HG02798 (cell line): ENCODE data around the gene DGKD.

Source experiments
- ATAC-seq: cut with Tn5 transposase; IDR thresholded peaks from one replicate; pipeline ENCODE4 v1.9.1; 2021; ENCODE audit warnings: mild to moderate bottlenecking; ENCODE audit not compliant: unreplicated experiment, poor library complexity

DGKD gene

GRCh38 chr2:233441161-233442027, 87.1 kb downstream of the DGKD start:
- no peak for ATAC-seq

GRCh38 chr2:233442028-233442310, 87.7 kb downstream of the DGKD start:
- no peak for ATAC-seq

DNA sequence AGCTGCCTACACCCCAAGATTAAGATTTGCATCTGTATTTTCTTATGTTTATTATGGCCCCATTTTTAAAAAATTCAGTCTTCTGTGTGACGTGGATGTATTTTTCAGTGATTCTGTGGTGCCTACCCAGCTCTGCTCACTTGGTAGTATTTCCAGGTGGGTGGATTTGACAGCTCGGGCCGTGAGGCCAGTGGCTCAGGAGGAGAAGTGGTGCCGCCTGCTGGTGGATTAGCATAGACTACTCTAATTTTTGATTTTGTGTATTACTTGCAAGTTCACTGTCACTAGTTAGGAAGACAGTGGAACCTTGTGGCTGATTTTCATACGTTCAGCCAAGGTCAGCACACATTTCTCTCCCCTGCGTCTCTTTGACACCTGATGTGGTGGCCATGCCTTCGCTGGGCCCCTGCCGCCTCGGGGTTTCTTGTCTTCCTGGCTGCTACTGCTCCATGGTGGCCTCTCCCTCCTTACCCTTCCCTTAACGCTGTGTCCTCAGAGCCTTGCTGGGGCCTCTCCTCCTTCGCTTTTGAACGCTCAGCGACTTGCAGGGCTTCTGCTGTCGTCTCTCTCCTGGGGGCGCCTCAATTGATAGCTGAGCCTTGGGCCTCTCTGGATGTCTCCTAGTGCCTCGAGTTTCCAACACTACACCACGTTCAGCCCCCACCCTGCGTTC, 89.4 kb downstream of the DGKD start:
- ATAC-seq: peak; percentile 68

DNA sequence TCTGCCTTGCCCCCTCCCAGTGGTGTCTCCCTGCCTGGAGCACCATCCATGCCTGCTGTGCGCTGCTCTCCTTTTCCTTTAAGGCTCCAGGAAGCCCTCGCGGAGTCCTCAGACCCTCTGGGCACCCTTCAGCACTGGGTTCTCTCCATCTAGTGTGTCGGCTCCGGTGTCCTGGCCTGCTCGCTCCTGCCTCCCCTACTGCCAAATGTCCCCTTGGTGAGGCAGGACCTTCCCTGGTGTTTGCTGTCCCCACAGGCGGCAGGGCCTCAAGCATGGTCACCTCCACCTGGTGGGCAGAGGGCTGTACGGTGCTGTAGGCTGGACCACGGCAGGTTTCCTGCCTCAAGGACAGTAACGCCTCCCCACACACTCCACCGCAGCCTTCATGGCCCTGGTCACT, 90.2 kb downstream of the DGKD start:
- no peak for ATAC-seq

DNA sequence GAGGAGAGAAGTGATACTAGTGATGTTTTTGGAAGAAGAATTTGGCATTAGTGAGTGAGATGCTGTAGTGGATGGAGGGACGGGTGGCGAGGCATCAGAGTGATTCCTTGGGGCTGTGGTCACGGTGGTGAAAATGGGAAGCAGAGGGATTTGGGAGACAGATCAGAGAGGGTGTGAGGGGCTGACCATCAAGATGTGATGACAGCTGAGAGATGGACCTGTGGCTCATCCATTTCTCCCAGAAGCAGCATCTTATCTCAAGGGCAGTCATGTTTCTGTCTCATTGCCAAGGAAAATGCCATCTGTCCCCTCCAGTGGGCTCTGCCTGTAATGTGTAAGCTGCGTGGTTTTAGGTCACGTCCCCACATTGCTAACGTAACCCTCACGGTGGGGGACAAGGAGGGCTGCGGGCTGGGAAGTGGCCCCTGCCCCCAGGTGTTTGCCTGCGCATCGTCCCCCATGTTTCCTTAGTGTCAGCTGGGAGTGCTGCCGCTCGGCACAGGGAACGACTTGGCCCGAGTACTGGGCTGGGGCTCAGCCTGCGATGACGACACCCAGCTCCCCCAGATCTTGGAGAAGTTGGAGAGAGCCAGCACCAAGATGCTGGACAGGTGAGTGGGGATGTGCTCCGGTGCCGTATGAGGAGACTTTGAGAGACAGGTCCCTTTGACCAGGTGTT, 91.0 kb downstream of the DGKD start:
- no peak for ATAC-seq

DNA sequence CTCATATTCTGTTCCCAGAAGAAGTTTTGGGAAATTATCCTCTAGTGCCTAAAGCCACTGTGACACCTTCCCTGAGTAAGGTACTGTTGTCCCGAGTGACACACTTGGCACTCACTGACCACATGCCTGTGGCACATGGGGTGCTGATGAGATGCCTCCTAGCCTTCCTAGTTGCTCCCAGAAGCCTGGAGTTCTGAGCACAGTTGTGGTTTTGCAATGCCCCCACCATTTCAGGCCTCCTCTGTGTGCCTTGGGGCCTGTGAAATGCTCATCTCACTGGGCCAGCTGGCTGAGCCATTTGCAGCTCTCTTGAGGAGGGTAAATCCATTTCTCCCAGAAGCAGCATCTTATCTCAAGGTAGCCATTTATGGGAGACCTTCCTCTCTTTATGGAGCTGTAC, 91.8 kb downstream of the DGKD start:
- no peak for ATAC-seq

GRCh38 chr2:233446606-233447305, 92.5 kb downstream of the DGKD start:
- ATAC-seq: no peak

DNA sequence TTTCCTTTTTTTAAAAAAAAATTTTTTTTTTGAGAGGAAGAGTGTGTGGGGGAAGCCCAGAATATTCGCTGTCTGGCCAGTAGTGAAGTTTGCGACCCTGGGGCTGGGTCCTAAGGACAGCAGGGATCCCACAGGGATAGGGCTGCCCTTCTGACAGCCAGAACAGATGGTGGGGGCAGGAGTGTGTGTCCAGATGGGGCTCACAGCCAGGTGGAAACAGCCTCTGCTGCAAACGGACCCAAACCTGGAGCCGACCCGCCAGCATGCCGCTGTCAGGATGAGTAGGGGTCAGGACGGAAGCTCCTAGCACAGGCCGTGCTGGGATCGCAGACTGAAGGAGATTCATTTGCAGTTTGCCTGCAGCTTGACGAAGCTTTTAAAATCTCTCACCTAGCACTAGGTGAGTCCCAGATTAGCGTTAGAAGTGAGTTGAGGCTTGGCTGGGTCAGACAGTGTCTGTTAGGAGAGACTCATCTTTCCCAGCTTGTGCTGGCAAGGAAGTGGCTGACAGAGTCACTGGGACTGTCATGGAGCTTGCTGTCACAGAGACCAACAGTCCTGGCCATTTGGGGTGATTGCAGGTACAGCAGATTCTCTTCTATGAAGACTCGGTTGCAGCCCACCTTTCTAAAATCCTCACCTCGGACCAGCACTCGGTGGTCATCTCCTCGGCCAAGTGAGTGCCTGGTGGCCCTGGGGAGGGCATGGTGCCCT, 93.4 kb downstream of the DGKD start:
- no peak for ATAC-seq

DNA sequence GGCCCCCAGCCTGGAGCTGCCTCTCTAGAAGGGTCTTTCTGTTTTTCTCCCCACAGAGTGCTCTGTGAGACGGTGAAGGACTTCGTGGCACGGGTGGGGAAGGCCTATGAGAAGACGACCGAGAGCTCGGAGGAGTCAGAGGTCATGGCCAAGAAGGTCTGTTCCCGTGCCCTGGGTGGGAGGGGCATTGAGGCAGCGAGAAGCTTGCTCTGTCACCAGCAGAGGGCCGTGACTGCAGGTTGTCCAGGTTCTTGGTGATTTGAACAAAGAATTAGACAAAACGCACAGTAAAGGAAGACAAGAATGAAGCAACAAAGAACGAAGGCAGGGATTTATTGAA, 93.9 kb downstream of the DGKD start:
- ATAC-seq: no peak

DNA sequence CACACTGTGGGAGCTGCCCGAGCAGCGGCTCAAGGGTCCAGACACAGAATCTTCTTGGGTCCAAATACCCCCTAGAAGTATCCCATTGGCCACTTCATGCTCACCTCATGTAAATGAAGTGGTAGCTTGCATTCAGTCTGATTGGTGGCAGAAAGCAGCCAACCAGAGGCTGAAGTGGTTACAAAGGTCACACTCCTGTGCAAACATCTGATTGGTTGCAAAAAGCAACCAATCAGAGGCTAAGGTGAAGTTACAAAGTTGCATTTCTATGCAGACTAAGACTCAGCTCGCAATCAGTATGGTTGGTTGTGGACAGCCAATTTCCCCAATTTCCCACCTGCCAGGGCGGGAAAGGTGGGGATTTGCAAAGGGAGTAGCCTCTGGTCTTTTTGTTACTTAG, 94.3 kb downstream of the DGKD start:
- no peak for ATAC-seq

DNA sequence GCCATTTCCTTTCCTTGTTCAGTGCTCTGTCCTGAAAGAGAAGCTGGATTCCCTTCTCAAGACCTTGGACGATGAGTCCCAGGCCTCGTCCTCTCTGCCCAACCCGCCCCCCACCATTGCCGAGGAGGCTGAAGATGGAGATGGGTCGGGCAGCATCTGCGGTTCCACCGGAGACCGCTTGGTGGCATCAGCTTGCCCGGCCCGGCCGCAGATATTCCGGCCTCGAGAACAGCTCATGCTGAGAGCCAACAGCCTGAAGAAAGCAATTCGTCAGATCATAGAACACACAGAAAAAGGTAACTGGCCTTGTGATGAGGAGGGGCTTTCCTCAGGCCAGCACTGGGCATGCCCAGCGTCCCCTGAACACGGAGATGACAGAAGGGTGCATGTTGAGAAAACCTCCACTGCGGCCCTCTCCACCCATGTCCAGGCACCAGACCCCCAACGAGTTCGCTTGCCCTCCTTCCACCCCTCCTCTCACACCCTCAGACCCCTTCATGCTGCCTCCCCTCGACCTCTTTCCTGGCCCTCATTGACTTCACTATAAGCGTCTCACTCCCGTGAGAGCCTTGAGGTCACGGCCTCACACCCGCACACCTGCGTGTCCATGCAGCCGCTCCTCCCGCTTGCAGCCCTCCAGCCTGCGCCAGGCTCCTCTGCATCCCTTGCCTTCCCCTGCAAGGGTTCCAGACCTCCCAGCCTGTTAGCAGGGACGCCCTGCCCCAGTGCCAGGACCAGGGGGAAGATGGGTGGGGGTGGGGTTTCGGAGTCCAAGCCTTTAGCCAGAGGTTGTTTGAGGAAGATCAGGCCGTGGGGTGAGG, 95.0 kb downstream of the DGKD start:
- no peak for ATAC-seq

- no peak for ATAC-seq
Observed at GRCh38 chr2:233449921-233450863, 95.9 kb downstream of the DGKD start.

GRCh38 chr2:233450864-233451575, 96.7 kb downstream of the DGKD start:
- ATAC-seq: no peak

- no peak for ATAC-seq
Observed at GRCh38 chr2:233451950-233452349, 97.7 kb downstream of the DGKD start.

DNA sequence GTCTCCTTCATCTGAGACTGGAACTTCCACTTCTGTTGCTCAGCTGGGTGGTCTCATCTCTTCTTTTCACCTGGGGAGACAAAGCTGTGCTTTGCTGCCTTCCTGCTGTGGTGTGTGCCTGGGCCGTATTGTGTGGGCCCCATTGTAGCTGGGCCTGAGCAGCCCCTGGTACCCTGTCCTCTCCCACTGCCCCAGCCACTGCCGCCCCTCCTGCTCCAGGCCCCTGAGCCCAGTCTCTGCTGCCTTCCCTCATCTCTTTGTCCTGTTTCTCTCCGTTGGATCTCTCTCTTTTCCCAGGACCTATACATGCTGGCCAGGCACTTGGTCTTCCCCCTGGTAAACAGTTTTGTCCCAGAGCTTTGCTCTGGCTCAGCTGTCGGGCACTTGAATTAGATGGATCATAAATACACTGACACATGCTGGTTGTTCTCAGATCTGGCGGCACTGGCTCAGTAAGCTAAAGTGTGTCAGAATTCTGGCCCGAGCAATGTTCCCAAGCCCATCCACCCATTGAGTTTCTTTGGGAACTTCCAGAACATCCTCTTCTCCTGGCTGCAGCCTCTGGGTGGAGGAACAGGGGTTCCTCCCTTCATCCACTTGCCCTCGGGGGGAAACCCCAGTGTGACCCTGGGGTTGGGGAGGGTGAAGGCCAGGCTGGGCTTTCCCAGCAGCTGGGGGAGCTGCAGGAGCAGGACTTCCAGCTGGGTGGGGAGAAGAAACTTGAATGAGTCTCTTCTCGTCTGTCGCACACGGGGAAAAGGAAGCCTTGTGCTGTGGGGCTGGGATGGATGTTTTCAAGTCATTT, 99.0 kb downstream of the DGKD start:
- ATAC-seq: no peak

DNA sequence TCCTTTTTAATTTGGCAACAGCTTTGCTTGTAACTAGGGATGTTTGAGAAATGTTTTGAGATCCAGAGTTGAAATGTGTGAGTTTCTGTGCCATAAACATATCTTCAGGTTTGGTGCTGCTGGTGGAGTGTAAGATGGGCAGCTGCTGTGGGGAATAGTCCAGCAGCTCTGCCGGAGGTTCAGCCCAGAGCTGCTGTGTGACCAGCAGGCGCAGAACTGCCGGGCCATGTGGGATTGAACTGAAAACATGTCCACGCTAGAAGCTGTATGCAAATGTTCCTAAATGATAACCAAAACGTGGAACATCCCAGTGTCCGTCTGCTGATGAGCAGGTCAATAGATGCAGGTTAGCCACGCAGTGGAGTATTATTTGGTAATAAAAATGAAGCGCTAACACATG, 99.6 kb downstream of the DGKD start:
- ATAC-seq: no peak

GRCh38 chr2:233455006-233455405, 100.7 kb downstream of the DGKD start:
- no peak for ATAC-seq
